ENCODE measurements around the gene RC3H1. TPM values are rescaled to one million over a fixed set of nuclear protein-coding genes. Genes with fewer than 3 reads are reported as not detected.

Gene RC3H1
- total RNA-seq, 4 donors from 2014 or later, result 30.4 to 55.1 (median 41.4) TPM

DNA sequence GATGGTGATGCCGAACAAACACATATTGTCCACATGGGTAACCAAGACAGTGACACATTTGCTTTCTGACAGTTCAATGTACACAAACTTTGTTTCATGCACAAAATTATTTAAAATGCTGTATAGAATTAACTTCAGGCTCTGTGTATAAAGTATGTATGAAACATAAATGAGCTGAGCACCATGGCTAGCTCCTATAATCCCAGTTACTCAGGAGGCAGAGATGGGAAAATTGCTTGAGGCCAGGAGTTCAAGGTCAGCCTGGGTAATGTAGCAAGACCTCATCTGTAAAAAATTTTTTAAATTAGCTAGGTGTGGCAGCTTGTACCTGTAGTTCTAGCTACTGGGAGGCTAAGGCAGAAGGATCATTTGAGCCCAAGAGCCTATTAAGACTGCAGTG lies 19.2 kb upstream of the RC3H1 start:
- TF ChIP-seq POLR2A (IDR thresholded peaks at IDR 0.05), result no peak
- TF ChIP-seq, protein P1, sequence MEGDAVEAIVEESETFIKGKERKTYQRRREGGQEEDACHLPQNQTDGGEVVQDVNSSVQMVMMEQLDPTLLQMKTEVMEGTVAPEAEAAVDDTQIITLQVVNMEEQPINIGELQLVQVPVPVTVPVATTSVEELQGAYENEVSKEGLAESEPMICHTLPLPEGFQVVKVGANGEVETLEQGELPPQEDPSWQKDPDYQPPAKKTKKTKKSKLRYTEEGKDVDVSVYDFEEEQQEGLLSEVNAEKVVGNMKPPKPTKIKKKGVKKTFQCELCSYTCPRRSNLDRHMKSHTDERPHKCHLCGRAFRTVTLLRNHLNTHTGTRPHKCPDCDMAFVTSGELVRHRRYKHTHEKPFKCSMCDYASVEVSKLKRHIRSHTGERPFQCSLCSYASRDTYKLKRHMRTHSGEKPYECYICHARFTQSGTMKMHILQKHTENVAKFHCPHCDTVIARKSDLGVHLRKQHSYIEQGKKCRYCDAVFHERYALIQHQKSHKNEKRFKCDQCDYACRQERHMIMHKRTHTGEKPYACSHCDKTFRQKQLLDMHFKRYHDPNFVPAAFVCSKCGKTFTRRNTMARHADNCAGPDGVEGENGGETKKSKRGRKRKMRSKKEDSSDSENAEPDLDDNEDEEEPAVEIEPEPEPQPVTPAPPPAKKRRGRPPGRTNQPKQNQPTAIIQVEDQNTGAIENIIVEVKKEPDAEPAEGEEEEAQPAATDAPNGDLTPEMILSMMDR (IDR thresholded peaks at IDR 0.05), result no peak
- H3K4me1 ChIP-seq, result no peaks in the 10 kb centered on the region
- no peaks in the 10 kb centered on the region for H3K36me3 ChIP-seq
- intact Hi-C loops (cut with DNase I), result no loop called here
- no peak overlapping the region for H3K4me3 ChIP-seq (replicated peaks in 1 of 3)
- H3K9me3 ChIP-seq, result no peaks in the 10 kb centered on the region
- no peaks in the 10 kb centered on the region for H3K27me3 ChIP-seq
- no peak for DNase-seq
- H3K27ac ChIP-seq, result no peak overlapping the region
- whole genome bisulfite sequencing, 2 donors, result 96 to 98% methylated on average over 1 of the region's 1 CpG

DNA sequence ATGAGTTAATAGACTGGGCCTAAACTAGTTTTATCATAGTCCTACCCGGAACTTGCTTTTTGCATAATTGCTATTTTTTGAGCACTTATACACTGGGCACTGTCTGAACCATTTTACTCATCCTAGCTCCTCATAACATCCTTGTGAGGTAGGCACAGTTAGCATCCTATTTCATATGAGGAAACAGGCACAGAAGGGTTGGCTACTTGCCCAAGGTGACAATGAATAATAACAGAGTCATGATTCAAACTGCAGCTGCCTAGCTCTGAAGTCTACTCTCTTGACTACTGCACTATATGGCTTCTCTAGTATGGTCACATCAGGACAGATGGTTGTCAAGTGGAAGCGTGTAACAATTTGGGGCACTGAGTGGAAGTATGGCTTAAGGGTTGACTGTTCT lies 18.2 kb upstream of the RC3H1 start:
- H3K4me3 ChIP-seq (replicated peaks in 1 of 3), result no peak overlapping the region
- no peaks in the 10 kb centered on the region for H3K9me3 ChIP-seq
- 85 to 89% methylated on average over 1 to 2 of the region's 2 CpGs for WGBS, 2 donors
- H3K4me1 ChIP-seq, result no peaks in the 10 kb centered on the region
- no peak for TF ChIP-seq POLR2A (IDR thresholded peaks at IDR 0.05)
- TF ChIP-seq, protein P1 (IDR thresholded peaks at IDR 0.05), result no peak
- DNase-seq, result no peak
- intact Hi-C loops (cut with DNase I), result no loop called here
- H3K27me3 ChIP-seq, result no peaks in the 10 kb centered on the region
- no peak overlapping the region for H3K27ac ChIP-seq
- no peaks in the 10 kb centered on the region for H3K36me3 ChIP-seq

DNA sequence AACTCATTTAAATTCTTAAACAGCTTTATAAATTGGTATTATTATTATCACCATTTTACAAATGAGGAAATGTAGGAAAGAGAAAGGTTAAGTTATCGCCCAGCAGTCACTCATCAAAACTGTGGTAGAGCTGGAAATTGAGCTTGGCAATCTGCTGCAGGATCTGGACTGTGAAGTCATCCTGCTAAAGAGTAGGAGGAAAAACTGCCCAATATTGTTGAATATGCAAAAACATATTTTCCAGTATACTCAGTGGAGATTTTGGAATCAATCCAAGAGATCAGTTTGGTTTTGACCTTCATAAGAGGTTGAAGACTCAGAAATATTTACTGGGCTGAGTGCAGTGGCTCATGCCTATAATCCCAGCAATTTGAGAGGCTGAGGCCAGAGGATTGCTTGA lies 16.9 kb upstream of the RC3H1 start:
- 77 to 85% methylated on average over 1 of the region's 1 CpG for WGBS, 2 donors
- no peak overlapping the region for H3K27ac ChIP-seq
- H3K4me1 ChIP-seq, result no peaks in the 10 kb centered on the region
- no peaks in the 10 kb centered on the region for H3K36me3 ChIP-seq
- TF ChIP-seq POLR2A (IDR thresholded peaks at IDR 0.05), result no peak
- TF ChIP-seq, protein P1 (IDR thresholded peaks at IDR 0.05), result no peak
- H3K4me3 ChIP-seq (replicated peaks in 1 of 3), result no peak overlapping the region
- no peaks in the 10 kb centered on the region for H3K9me3 ChIP-seq
- intact Hi-C loops (cut with DNase I), result no loop called here
- no peak for DNase-seq
- no peaks in the 10 kb centered on the region for H3K27me3 ChIP-seq

DNA sequence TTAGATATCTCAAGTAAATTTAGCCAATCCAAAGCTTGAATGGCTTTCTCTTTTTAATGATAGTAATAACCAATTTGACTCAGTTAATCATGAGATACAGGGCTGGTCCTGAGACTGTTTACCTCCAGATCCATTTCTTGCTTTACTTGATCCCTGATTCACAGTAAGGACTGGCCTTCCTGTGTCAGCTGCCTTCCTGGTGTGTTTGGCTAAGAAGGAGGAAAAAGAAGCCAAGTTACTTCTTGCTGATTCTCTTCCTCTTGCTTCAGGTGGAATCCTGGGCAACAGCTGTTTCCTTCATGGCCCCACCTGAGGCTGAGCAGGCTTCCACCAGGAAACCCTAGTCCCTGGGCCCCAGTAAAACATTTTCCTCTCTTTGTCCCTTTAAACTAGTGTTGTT lies 14.6 kb upstream of the RC3H1 start:
- Histone ChIP-seq H3K9me3 (no peaks in the 10 kb centered on the region), H3K27ac (no peak overlapping the region), H3K4me1 (no peaks in the 10 kb centered on the region), H3K4me3 (replicated peaks in 1 of 3) (no peak overlapping the region), H3K36me3 (no peaks in the 10 kb centered on the region), H3K27me3 (no peaks in the 10 kb centered on the region)
- intact Hi-C loops (cut with DNase I), result no loop called here
- TF ChIP-seq POLR2A (IDR thresholded peaks at IDR 0.05), result no peak
- TF ChIP-seq, protein P1 (IDR thresholded peaks at IDR 0.05), result no peak
- DNase-seq, result no peak

DNA sequence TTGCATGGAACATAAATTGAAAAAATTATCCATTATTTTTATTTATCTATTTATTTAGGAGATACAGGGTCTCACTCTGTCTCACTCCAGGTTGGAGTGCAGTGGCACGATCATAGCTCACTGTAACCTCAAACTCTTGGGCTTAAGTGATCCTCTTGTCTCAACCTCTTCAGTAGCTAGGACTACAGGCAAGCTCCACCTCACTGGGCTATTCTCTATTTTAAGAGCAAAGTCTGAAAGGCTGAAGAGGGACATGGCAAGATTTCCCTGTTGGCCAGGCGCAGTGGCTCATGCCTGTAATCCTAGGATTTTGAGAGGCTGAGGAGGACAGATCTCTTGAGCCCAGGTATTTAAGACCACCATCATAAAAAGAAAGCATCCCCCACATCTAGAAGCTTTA lies 14.0 kb upstream of the RC3H1 start:
- Histone ChIP-seq H3K4me1 (no peaks in the 10 kb centered on the region), H3K27ac (no peak overlapping the region), H3K27me3 (no peaks in the 10 kb centered on the region), H3K36me3 (no peaks in the 10 kb centered on the region), H3K4me3 (replicated peaks in 1 of 3) (no peak overlapping the region), H3K9me3 (no peaks in the 10 kb centered on the region)
- intact Hi-C loops (cut with DNase I), result no loop called here
- TF ChIP-seq, protein P1 (IDR thresholded peaks at IDR 0.05), result no peak
- no peak for DNase-seq
- WGBS, 2 donors, result 63 to 70% methylated on average over 2 of the region's 2 CpGs
